H1 (cell line): ENCODE data around the gene GRM6. TPM values are rescaled to one million over a fixed set of nuclear protein-coding genes. Genes with fewer than 3 reads are reported as not detected.

Source experiments
- ATF3 ChIP-seq: IDR thresholded peaks from 2 replicates; pipeline ENCODE4 v1.6.1; 2011; ENCODE audit warnings: low read depth, mild to moderate bottlenecking, low read length; ENCODE audit not compliant: insufficient read depth
- BACH1 ChIP-seq: IDR thresholded peaks from 2 replicates; pipeline ENCODE4 v1.6.1; 2012; ENCODE audit warnings: low read length, improper control_type of control experiment
- GABPA ChIP-seq: IDR thresholded peaks from 2 replicates; pipeline ENCODE4 v1.6.1; 2011; ENCODE audit warnings: mild to moderate bottlenecking, low read length, moderate library complexity, borderline replicate concordance; ENCODE audit not compliant: insufficient read depth
- GTF2F1 ChIP-seq: IDR thresholded peaks from 2 replicates; pipeline ENCODE4 v1.6.1; 2012; ENCODE audit warnings: low read depth, low read length, improper control_type of control experiment, borderline replicate concordance
- POLR2AphosphoS5 ChIP-seq: IDR thresholded peaks from 2 replicates; pipeline ENCODE4 v1.6.1; 2011; ENCODE audit warnings: low read depth, low read length
- RXRA ChIP-seq: IDR thresholded peaks from 2 replicates; pipeline ENCODE4 v1.6.1; 2011; ENCODE audit warnings: low read depth, mild to moderate bottlenecking, low read length, moderate library complexity; ENCODE audit not compliant: insufficient read depth
- SRF ChIP-seq: IDR thresholded peaks from 2 replicates; pipeline ENCODE4 v1.6.1; 2011; ENCODE audit warnings: mild to moderate bottlenecking, low read depth, low read length, moderate library complexity
- SUZ12 ChIP-seq: fragments of 200-600 bp; sonication (generic); IDR thresholded peaks from 2 replicates; pipeline ENCODE4 v1.6.1; 2012; ENCODE audit warnings: mild to moderate bottlenecking, inconsistent platforms, low read length, moderate library complexity, mixed read lengths
- polyA plus RNA-seq, 7 experiments: library from polyadenylated mRNA; depleted of rRNA in 3 of 7; stranded (reverse) in 5 of 7; unstranded in 2 of 7; fragments of >200 nt in 5 of 7; fragments of 200-250 nt in 2 of 7; gene quantifications; 1 replicate in 5 of 7; 2 replicates in 1 of 7; 4 replicates in 1 of 7; pipeline versions ENCODE4 v1.2.1 to v1.2.3, GENCODE V29; 2011 to 2013; ENCODE audit warnings: missing spikeins in 2 of 7, mixed read lengths in 2 of 7
- total RNA-seq: library from RNA; stranded (reverse); fragmentation: NEBNext Ultra II Directional; extraction: Animal tissue kit (Norgen Biotek cat#: 25700); gene quantifications from 2 replicates; pipeline ENCODE4 v1.2.1, GENCODE V29; 2021

GRM6 gene
- total and polyA plus RNA-seq, 2 of the 8 experiments (the other 6 are each of a cell fraction or from before 2014, with no cell fraction given) = not detected

- TF ChIP-seq SRF (no peak), POLR2AphosphoS5 (no peak), GTF2F1 (no peak), GABPA (no peak), SUZ12 (no peak), RXRA (no peak), BACH1 (no peak), ATF3 (no peak)
Measured at GRCh38 chr5:178996156-178996555, 1.0 kb upstream of the GRM6 start (continued).
